ENCODE results near the gene DNAH17. TPM values are rescaled to one million over a fixed set of nuclear protein-coding genes. Genes with fewer than 3 reads are reported as not detected.

Gene DNAH17
- total and polyA plus RNA-seq, 2 donors (not counting 3 experiments of a cell fraction or from before 2014, with no cell fraction given), result not detected

DNA sequence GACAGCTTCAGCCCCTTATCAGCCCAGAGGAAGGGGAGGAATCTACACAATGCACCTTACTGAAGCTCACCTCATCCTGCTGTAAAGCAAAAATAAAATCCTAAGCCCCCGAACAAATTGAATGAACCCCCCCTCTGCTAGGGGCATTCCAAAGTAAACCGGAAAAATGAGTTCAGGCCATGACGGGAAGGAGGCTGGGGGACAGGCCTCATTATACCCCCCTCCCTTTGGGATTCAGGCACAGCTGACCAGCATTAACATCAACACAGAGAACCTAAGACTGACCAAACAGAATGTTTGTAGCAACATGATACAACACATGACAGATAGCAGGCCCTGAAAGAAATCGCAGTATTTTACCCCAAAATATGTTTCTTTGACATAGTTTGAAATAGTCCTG is 64.2 kb downstream of the DNAH17 start:
- CTCF ChIA-PET, result interaction anchor here (0.5 to 1.6 kb wide), 2 partner anchors 20 to 78 kb away, joined by 3 read pairs; no protein-coding TSS in a partner anchor

More for the DNA sequence above, 64.2 kb downstream of the DNAH17 start:
- Histone ChIP-seq H3K4me1 (ENCODE audit: control insufficient read depth, extremely low read depth, insufficient read depth, low read length) (no peaks in the 10 kb centered on the region), H2AFZ (ENCODE audit: low read depth, low read length) (no peak overlapping the region), H3K9me3 (replicated peaks; ENCODE audit: control insufficient read depth, insufficient read depth, low read length) (no peaks in the 10 kb centered on the region), H4K20me1 (replicated peaks; ENCODE audit: control insufficient read depth, extremely low read depth, insufficient read depth, low read length) (no peaks in the 10 kb centered on the region), H3K9me1 (replicated peaks; ENCODE audit: control insufficient read depth, extremely low read depth, insufficient read depth, low read length) (no peaks in the 10 kb centered on the region), H3K4me2 (ENCODE audit: insufficient read depth, low read length) (no peak overlapping the region), H3K36me3 (ENCODE audit: control insufficient read depth in 2 of 2, extremely low read depth in 1 of 2, insufficient read depth in 2 of 2, low read length in 2 of 2) (no peaks in the 10 kb centered on the region), H3K27me3 (ENCODE audit: control insufficient read depth in 2 of 2, insufficient read depth in 2 of 2, low read length in 2 of 2) (peaks cover 0 to under 1% of the 10 kb centered on the region in 2 experiments), H3K79me2 (ENCODE audit: control insufficient read depth, insufficient read depth, low read length) (no peaks in the 10 kb centered on the region), H3K27ac (ENCODE audit: insufficient read depth, low read depth, low read length) (no peak overlapping the region), H3K9ac (replicated peaks; ENCODE audit: extremely low read depth, insufficient read depth, low read length) (no peak overlapping the region), H3K4me3 (replicated peaks in 1 of 3; ENCODE audit: insufficient read depth in 1 of 3, low read depth in 1 of 3, low read length in 3 of 3) (no peak overlapping the region)
- no peak for TF ChIP-seq POLR2AphosphoS5 (IDR thresholded peaks at IDR 0.05; ENCODE audit: insufficient read depth, low read depth, low read length)
- no peak for TF ChIP-seq POLR2A (IDR thresholded peaks at IDR 0.05; ENCODE audit: low read depth, low read length)
- no peak for TF ChIP-seq JUN (IDR thresholded peaks at IDR 0.05; ENCODE audit: borderline replicate concordance, insufficient read depth, insufficient read length, low read depth)
- no peak for TF ChIP-seq MYC (IDR thresholded peaks at IDR 0.05; ENCODE audit: low read depth, low read length)
- TF ChIP-seq, protein P1, sequence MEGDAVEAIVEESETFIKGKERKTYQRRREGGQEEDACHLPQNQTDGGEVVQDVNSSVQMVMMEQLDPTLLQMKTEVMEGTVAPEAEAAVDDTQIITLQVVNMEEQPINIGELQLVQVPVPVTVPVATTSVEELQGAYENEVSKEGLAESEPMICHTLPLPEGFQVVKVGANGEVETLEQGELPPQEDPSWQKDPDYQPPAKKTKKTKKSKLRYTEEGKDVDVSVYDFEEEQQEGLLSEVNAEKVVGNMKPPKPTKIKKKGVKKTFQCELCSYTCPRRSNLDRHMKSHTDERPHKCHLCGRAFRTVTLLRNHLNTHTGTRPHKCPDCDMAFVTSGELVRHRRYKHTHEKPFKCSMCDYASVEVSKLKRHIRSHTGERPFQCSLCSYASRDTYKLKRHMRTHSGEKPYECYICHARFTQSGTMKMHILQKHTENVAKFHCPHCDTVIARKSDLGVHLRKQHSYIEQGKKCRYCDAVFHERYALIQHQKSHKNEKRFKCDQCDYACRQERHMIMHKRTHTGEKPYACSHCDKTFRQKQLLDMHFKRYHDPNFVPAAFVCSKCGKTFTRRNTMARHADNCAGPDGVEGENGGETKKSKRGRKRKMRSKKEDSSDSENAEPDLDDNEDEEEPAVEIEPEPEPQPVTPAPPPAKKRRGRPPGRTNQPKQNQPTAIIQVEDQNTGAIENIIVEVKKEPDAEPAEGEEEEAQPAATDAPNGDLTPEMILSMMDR (IDR thresholded peaks at IDR 0.05; ENCODE audit: extremely low read depth in 1 of 2, insufficient read depth in 1 of 2, low read depth in 1 of 2, low read length in 2 of 2), result no peak
- TF ChIP-seq EZH2 (IDR thresholded peaks at IDR 0.05; ENCODE audit: borderline replicate concordance, low read depth, low read length, severe bottlenecking), result no peak
- TF ChIP-seq, protein P2, sequence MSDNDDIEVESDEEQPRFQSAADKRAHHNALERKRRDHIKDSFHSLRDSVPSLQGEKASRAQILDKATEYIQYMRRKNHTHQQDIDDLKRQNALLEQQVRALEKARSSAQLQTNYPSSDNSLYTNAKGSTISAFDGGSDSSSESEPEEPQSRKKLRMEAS (IDR thresholded peaks at IDR 0.05; ENCODE audit: insufficient read depth, insufficient read length), result no peak
- no peak for TF ChIP-seq GATA2 (IDR thresholded peaks at IDR 0.05; ENCODE audit: insufficient read depth, insufficient read length, low read depth, low read length)
- no peak for TF ChIP-seq FOS (IDR thresholded peaks at IDR 0.05; ENCODE audit: borderline replicate concordance, insufficient read depth, low read length)
- intact Hi-C loops (cut with micrococcal nuclease) (no loop called here), dilution Hi-C loops (cut with MboI; ENCODE audit: extremely low pct_ligation_motif_present, low sequenced_read_pairs) (no loop called here)
- no TSS peak for BruUV-seq (replicated peaks)
- DNase-seq (ENCODE audit: low read depth, low spot score), result no peak
- POLR2A ChIA-PET, result no interaction called here
- no peak for FAIRE-seq

Data from endothelial cell of umbilical vein (primary cell).